HFF-Myc (cell line): Measurements from ENCODE around the gene LYZL1.
"Not testable (repeated sequence)": the region's sequence is repeated elsewhere in the genome, so short reads cannot be mapped to it uniquely, and the experiment has no call there.

ENCODE experiments used
- DNase-seq: peaks from one replicate; pipeline ENCODE4 v3.0.0-alpha.2; 2011; ENCODE audit warnings: low read depth; ENCODE audit errors: extremely low read depth
- H3K4me3 ChIP-seq: replicated peaks from 2 replicates; pipeline ENCODE4 v1.5.1; 2011; ENCODE audit warnings: low read depth, mild to moderate bottlenecking, control low read depth, low read length
- CTCF ChIP-seq: IDR thresholded peaks from 2 replicates; pipeline ENCODE4 v1.5.1; 2012; ENCODE audit warnings: mild to moderate bottlenecking, low read depth, low read length, control low read depth; ENCODE audit errors: missing control alignments

Gene LYZL1

GRCh38 chr10:29288906-29289305 is at the start of gene LYZL1:
LYZL1 (plus strand) TSS chr10:29289070; CDS start chr10:29291868, 2,798 bp downstream.
- not testable (repeated sequence) for DNase-seq, H3K4me3 ChIP-seq

- peak; percentile 74 for TF ChIP-seq CTCF
- DNase-seq, result no peak
- no peak overlapping the region for H3K4me3 ChIP-seq
Observed at GRCh38 chr10:29239569-29240472, 49.0 kb upstream of the LYZL1 start.

GRCh38 chr10:29240986-29241660 is 47.7 kb upstream of the LYZL1 start:
- no peak for DNase-seq
- no peak for TF ChIP-seq CTCF
- H3K4me3 ChIP-seq, result no peak overlapping the region

GRCh38 chr10:29241925-29242324 is 46.9 kb upstream of the LYZL1 start:
- TF ChIP-seq CTCF, result no peak
- no peak for DNase-seq
- no peak overlapping the region for H3K4me3 ChIP-seq

- no peak overlapping the region for H3K4me3 ChIP-seq
- DNase-seq, result no peak
- no peak for TF ChIP-seq CTCF
Observed at GRCh38 chr10:29243066-29243465, 45.8 kb upstream of the LYZL1 start.

GRCh38 chr10:29243750-29244149 is 45.1 kb upstream of the LYZL1 start:
- DNase-seq, result no peak
- TF ChIP-seq CTCF, result peak; percentile 47
- H3K4me3 ChIP-seq, result no peak overlapping the region

GRCh38 chr10:29244978-29245377 is 43.9 kb upstream of the LYZL1 start:
- no peak overlapping the region for H3K4me3 ChIP-seq
- no peak for DNase-seq
- no peak for TF ChIP-seq CTCF
